Hepatocyte (in vitro differentiated cells): ENCODE measurements around the gene TCF4.

Source experiments
- EZH2 ChIP-seq: fragments of 200-600 bp; sonication (generic); IDR thresholded peaks from 2 replicates; pipeline ENCODE4 v1.6.1; 2016; ENCODE audit warnings: antibody characterized with exemption, mild to moderate bottlenecking, borderline replicate concordance
- TF ChIP-seq, protein P1 (sequence below): fragments of 200-600 bp; sonication (generic); IDR thresholded peaks from 2 replicates; pipeline ENCODE4 v1.5.1; 2016; ENCODE audit warnings: antibody characterized with exemption, mild to moderate bottlenecking; ENCODE audit not compliant: poor library complexity

DNA sequence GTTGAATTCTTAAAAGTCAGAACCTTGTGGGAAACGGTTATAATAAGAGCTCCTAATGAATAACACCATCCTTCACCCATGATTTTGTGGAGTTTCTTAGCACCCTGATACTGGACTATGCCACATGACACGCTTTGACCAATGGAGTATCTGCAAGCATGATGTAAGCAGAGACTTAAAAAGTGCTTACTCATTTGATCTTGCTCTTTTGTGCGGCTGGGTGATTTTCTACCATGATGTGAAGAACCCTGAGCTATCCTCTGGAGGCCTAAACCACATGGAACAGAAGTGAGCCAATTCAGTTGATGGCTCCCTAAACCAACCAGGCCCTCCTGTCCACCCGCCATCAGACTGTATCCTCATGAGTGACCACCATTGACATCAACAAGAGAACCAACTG, 70.9 kb downstream of the TCF4 start:
- TF ChIP-seq, protein P1, sequence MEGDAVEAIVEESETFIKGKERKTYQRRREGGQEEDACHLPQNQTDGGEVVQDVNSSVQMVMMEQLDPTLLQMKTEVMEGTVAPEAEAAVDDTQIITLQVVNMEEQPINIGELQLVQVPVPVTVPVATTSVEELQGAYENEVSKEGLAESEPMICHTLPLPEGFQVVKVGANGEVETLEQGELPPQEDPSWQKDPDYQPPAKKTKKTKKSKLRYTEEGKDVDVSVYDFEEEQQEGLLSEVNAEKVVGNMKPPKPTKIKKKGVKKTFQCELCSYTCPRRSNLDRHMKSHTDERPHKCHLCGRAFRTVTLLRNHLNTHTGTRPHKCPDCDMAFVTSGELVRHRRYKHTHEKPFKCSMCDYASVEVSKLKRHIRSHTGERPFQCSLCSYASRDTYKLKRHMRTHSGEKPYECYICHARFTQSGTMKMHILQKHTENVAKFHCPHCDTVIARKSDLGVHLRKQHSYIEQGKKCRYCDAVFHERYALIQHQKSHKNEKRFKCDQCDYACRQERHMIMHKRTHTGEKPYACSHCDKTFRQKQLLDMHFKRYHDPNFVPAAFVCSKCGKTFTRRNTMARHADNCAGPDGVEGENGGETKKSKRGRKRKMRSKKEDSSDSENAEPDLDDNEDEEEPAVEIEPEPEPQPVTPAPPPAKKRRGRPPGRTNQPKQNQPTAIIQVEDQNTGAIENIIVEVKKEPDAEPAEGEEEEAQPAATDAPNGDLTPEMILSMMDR, result no peak
- no peak for TF ChIP-seq EZH2
